Renal pelvis (tissue), 4 donors: ENCODE results near the gene DAB2IP. TPM values are rescaled to one million over a fixed set of nuclear protein-coding genes. Genes with fewer than 3 reads are reported as not detected.
"Not testable (repeated sequence)": the region's sequence is repeated elsewhere in the genome, so short reads cannot be mapped to it uniquely, and the experiment has no call there.

Experiments used
- DNase-seq: peaks from one replicate; pipeline ENCODE4 v3.0.0-alpha.2; 2013
- polyA plus RNA-seq, 3 donors: library from polyadenylated mRNA; unstranded; fragments of 120-200 nt; gene quantifications; one replicate each; pipeline ENCODE4 v1.2.1, GENCODE V29; 2013; ENCODE audit not compliant: insufficient read length in 3 of 3

The DAB2IP gene
- polyA plus RNA-seq, 3 donors: 40.0 to 49.1 (median 48.2) TPM

DNA sequence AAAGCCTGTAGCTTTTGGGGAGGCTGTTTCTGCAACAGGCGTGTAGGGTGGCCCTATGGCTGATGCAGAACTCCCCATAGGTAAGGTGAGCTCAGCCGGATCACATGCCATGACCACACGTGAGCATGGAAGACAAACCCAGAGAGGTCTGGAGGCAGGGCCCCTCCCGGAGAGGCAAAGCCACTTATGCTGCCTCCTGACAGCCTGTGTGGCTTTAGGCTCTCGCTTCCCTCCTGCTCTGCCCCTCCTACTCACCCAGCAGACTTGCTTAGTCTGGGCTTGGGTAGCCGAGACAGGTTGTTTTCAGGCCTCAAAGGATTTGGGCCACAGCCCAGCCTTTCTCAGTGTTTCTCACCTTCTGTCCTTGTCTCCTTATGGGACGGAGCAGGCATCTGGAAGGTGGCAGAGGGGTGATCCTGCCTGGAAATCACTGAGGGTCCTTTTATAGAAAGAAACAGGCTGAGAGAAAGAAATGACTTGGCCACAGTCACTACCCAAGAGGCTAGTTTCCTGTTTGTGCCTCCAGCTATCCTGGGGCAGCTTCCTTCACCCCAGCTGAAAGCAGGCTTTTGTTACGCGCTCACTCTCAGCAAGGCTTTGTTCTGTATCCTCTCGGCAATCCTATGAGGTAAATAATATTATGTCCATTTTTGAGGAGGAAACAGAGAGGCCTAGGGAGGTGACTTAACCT is 89.9 kb downstream of the DAB2IP start:
- DNase-seq: no peak

GRCh38 chr9:121741919-121742283 is 90.5 kb downstream of the DAB2IP start:
- not testable (repeated sequence) for DNase-seq

- DNase-seq: no peak
These were observed 91.5 kb downstream of the DAB2IP start for GRCh38 chr9:121742923-121743322.

GRCh38 chr9:121743441-121744001 is 92.1 kb downstream of the DAB2IP start:
- DNase-seq: peak; percentile 73

DNA sequence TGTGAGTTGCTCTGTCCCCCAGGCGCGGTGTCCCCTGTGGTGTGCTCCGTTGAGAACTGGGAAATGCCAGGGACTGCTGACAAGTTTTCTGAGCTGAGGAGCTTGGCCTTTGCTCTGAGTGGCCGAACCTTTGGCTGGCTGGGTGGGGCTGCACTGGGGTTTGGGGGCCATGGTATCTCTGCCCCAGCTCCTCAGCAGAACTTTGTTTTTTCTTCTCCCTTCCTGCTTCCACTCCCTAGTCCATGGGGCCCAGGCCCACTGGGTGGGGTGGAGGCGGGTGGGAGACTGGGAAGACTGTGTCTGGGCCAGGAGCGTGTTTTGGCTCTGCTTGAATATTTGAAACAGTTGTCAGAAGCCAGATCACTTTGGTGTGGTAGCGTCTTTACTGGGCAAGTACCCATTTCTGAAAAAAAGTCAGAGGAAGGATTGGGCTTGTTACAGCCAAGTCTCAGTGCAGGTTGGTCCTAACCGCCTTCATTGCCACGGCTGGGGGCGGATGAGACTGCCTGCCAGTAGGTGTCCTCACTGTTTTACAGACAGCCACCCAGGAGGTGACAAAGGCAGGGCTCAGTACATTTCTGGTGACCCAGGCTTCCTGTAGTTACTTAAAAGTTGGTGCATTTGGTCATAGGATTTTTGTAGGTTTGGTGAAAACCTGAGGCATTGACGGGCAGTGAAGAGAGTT is 92.7 kb downstream of the DAB2IP start:
- DNase-seq: no peak

DNA sequence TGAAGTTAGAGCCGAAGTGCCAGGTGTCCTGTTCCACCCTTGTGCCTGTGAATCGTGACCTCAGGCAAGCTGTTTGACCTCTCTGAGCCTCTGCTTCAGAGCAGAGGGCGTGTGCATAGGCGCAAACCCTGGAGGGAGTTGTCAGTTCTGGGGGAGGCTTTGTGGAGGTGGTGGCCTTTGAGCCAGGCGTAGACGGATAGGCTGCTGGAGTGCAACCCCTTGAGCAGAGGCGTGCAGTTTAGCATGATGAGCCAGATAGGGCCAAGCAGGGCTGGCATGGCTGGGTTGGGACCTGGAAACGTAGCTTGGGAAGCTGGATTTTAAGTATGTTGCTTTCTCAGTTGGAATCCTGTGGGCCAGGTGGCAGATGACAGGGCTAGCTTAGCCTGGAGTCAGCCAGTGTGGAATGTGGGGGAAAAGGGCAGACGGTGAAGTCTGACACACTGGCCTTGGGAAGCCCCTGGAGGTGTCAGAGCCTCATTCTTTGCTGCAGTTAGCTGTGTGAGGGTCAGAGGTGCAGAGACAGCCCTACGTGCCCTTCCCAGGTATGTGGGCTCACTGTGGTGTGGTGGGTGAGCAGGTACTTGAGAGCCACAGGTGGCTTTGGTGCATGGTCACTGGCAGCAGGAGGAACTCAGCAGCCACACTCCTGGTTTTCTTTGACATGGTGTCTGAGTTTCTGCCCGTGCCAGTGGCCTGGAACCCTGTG is 93.4 kb downstream of the DAB2IP start:
- no peak for DNase-seq

GRCh38 chr9:121745396-121745695 is 93.9 kb downstream of the DAB2IP start:
- no peak for DNase-seq

GRCh38 chr9:121746411-121746810 is 95.0 kb downstream of the DAB2IP start:
- DNase-seq: no peak

DNA sequence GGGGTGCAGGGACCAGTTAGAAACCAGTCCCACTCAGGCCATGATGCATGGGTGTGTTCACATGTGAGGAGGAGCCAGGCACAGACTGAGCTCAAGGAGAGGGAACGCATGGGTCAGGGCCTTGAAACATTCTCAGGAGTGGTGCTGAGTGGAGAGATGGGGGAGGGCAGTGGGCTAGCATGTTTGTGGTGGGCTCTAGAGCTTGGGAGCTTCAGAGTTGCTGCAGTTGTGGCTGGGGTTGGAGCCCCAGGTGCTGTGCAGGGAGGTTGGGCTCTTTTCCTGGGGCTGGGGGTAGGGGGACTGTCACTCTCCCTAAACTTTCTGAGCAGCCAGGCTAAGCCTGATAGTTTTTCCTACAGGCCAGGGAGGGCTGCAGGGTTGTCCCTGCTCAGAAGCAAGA is 95.4 kb downstream of the DAB2IP start:
- DNase-seq: no peak

DNA sequence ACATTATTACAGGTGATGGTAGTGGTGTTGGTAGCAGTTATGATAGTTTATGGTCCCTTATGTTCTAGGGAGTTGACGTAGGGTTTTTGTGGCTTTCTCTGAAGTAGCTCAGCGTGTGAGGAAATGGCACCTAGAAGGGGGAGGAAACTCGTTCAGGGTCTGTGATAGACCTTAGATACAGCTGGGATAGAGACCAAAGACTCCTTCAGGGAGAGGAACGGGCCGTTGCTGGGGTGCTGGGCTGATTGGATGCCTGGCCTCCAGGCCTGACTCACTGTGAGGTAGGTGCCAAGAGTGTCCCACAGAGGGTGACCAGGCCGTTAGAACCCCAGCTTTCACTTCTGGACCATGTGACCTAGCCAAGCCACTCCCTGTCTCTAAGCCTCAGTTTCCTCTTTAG is 96.6 kb downstream of the DAB2IP start:
- DNase-seq: no peak

DNA sequence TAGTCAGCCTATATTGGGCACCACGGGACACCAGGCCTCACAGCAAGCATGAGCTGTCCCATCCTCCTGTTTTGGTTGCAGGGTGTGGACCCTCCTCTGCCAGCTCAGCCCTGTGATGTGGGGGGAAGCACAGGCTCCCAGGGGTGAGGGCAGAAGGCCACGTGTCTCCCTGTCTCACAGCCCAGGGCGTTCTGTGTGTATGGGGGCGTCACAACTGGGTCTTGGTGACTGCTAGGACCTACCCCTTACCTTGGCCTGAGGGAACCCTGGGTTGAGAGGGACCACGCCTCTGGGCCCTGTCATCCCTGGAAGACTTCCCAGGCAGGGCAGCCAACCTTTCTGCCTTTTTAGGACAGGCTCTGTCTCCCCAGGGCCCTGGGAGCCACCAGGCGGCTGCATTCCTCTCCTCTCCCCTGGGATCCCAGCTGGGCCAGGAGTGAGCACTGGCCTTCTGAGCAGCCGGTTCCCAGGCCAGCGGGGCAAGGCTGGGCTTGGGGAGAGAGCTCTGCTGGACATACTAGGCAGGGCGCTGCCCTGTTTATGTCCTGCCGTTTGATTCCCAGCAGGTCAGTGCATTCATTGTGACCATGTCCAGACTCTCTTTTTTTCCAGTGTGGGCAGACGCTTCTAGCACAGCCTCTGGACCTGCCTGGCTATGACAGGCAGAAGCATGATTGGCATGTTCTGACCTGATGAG is 97.4 kb downstream of the DAB2IP start:
- DNase-seq: no peak

- no peak for DNase-seq
These were observed 98.2 kb downstream of the DAB2IP start for GRCh38 chr9:121749614-121750013.

GRCh38 chr9:121750259-121750714 is 98.9 kb downstream of the DAB2IP start:
- DNase-seq: no peak

GRCh38 chr9:121750715-121751623 is 99.5 kb downstream of the DAB2IP start:
- no peak for DNase-seq

DNA sequence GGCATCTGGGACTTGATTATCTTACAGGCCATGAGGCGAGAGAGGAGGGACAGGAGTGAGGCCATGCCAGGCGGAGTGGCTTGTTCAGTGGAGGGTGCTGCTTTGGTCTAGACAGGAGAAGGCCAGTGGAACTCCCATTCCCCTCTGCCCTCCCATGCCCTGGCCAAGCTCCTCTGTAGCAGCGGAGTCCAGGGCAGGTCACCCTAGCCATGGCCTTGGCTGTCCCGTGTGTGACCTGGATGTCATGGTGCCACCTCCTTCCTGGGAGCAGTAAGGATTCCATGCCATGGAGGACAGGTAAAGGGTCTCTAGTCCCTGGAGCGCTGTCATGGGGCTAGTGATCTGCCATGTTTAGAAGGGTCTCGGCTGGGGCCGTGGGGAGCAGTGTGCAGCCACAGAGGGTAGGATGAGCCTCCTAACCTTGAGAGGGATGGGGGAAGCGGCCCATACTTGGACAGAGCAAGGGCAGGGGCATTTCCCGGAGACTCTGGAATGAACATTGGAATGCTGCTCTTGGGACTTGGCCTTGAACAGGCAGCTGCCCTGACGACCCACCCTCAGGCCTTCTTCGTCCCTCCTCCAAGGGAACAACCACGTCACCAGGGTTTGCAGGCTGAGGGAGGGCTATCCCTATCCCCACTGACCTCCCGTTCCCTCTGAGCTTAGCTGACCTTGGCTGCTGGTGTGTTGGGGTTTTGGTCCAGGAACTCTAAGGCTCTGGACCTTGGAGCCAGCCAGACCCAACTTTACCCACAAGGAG is 100.4 kb downstream of the DAB2IP start:
- no peak for DNase-seq

GRCh38 chr9:121752929-121753328 is 101.5 kb downstream of the DAB2IP start:
- DNase-seq: no peak

DNA sequence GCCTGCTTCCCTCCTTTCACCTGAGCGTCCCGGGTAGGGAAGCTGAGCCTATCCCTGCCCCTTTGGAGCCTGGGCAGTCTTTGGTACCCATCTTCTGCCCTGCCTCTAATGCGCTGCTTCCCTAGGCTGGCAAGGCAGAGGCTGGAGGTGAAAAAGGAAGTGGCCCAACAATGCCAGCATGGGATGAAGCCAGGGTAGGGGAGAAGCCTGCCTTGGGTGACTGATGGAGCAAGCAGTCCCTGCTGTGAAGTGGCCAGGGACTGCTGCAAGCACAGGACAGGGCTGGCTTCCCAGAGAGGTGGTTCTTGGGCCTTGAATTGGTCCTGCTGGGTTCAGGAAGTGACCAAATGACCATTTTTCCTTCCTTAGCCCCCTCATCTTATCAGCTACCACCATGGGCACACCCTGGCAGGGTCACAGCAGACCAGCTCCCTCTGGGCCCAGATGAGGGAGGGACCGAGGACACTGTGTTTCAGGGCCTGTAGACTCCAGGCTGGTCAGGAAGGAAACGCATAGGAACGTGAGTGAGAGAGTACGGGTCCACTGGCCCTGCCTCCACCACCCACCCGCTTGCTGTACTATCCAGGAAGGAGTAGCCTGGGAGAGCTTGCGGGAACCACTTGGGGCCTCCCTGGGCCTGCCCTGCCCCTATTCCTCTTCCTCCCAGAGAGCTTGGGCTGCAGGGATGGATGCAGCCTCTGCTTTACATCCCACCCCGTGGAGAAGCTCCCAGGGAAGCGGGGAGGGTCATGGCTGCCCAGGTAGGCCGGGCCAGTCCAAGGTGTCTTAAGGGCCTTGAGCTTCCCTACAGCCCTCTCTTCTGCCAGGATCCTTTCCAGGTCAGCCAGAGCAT is 102.6 kb downstream of the DAB2IP start:
- no peak for DNase-seq

DNA sequence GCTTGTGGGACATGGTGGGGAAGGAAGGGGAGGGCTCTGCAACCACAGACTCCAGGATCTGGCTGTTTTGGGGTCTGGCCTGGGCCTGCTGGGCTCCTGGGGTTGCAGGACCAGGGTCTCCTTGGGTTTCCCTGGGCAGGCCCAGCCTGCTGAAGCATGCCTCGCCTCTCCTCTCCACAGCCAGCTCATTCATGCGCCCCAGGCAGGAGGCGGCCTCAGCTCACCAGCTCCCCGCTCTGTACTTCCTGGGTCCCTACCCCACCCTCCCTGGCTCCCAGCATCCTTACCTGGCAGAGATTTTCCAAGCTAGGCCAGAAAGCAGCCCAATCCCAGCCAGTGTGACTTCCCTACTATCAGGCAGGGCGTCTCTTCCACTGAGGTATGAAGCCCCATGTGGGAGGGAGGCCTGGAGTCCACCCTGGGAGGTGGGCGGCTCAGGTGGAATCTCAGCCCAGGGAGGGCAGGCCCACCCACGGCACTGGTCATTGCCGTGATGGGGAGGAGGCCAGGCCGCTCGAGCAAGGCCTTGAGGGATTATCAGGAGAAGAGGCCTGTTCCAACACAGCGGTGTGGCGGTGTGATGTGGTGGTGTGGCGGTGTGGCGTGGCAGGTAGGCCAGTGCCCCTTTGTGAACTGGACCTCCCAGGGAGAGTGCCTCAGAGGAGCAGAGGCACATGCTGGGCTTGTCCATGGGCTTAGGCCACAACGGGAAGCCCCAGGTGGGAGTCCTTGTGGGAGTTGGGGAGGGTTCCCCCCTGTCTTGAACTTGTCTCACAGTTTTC is 103.4 kb downstream of the DAB2IP start:
- DNase-seq: no peak

- DNase-seq: no peak
These were observed 104.1 kb downstream of the DAB2IP start for GRCh38 chr9:121755581-121755980.
